Measurements from ENCODE around the gene ADCY3. TPM values are rescaled to one million over a fixed set of nuclear protein-coding genes. Genes with fewer than 3 reads are reported as not detected.

ADCY3 gene
- total and polyA plus RNA-seq, 2 of the 13 experiments (the other 11 are each of a cell fraction or from before 2014, with no cell fraction given), result 0.11 to 0.61 TPM

- TF ChIP-seq REXO4 (CRISPR knock-in tag; IDR thresholded peaks at IDR 0.05; ENCODE audit: borderline replicate concordance) (no peak), CENPT (CRISPR knock-in tag; IDR thresholded peaks at IDR 0.05; ENCODE audit: low read depth) (no peak), ZNF280B (CRISPR knock-in tag; IDR thresholded peaks at IDR 0.05; ENCODE audit: borderline replicate concordance) (no peak), ARID2 (CRISPR knock-in tag; IDR thresholded peaks at IDR 0.05; ENCODE audit: borderline replicate concordance) (no peak), ZNF770 (CRISPR knock-in tag; IDR thresholded peaks at IDR 0.05) (no peak), KDM4B (CRISPR knock-in tag; IDR thresholded peaks at IDR 0.05) (no peak), ISL2 (CRISPR knock-in tag; IDR thresholded peaks at IDR 0.05) (no peak)
Observed at GRCh38 chr2:24816404-24816803, 103.6 kb downstream of the ADCY3 start (continued).

GRCh38 chr2:24815171-24815570 is 104.9 kb downstream of the ADCY3 start:
- H3K79me2 ChIP-seq (ENCODE audit: insufficient read depth, low read length), result peaks cover 29% of the 10 kb centered on the region
- no peaks in the 10 kb centered on the region for H3K9me3 ChIP-seq (ENCODE audit: low read length)
- no peaks in the 10 kb centered on the region for H3K27me3 ChIP-seq (ENCODE audit: control insufficient read depth in 1 of 2, insufficient read depth in 2 of 2, low read length in 2 of 2)
- H3K4me3 ChIP-seq (replicated peaks in 1 of 3; ENCODE audit: insufficient read depth in 1 of 3, low read depth in 2 of 3, low read length in 3 of 3), result no peak overlapping the region
- no peak for DNase-seq (ENCODE audit: low spot score)
- no peaks in the 10 kb centered on the region for H4K20me1 ChIP-seq (ENCODE audit: insufficient read depth, low read length)
- ChIA-PET CTCF (ENCODE audit: low intra/inter-chr PET ratio, low total read pairs) (no interaction called here), POLR2A (no interaction called here)
- no peak overlapping the region for H2AFZ ChIP-seq (ENCODE audit: low read length)
- H3K9ac ChIP-seq (ENCODE audit: insufficient read depth, low read depth, low read length), result no peak overlapping the region
- H3K4me1 ChIP-seq (ENCODE audit: insufficient read depth, low read length), result peaks cover 18% of the 10 kb centered on the region
- TF ChIP-seq ZNF138 (CRISPR knock-in tag; IDR thresholded peaks at IDR 0.05; ENCODE audit: low read depth), result no peak
- WGBS (ENCODE audit: low lambda C conversion rate), result 90% methylated on average over 4 of the region's 4 CpGs
- H3K36me3 ChIP-seq (replicated peaks in 1 of 2; ENCODE audit: control insufficient read depth in 1 of 2, insufficient read depth in 2 of 2, low read length in 2 of 2), result peaks cover 30 to 65% of the 10 kb centered on the region in 2 experiments
- FAIRE-seq, result no peak
- intact Hi-C loops (cut with micrococcal nuclease; ENCODE audit: unreplicated experiment) (no loop called here), in situ Hi-C loops (cut with HindIII; ENCODE audit: extremely low pct_ligation_motif_present, low pct_unique_long_range_greater_than_20kb) (no loop called here)
- no peak for ATAC-seq
- H3K27ac ChIP-seq (ENCODE audit: extremely low read length, insufficient read depth, low read length), result no peak overlapping the region
- H3K4me2 ChIP-seq (ENCODE audit: low read depth, low read length), result no peak overlapping the region
- BruUV-seq (replicated peaks), result no TSS peak

All from HepG2 (cell line).